Measurements from ENCODE around the gene CCDC38.
A peak's percentile ranks its signal among the peaks of the same experiment; 100 is the strongest.

DNA sequence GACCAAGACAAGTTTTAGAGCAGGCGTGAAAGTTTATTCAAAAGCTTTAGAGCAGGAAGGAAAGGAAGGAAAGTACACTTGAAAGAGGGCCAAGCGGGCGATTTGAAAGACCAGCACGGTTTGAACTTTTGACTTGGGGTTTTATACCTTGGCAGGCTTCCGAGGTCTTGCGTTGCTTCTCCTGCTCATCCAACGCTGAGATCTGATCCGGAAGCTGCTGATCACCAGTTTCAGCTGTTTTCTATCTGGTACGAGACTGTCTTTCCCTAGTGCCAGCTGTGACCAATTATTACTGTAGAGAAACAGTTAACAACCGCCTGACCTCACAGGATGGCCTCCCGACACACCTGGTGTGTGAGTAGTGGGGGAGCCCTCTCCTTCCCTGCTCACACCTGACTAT, 104.3 kb downstream of the CCDC38 start:
- peak; percentile 26 to 50 for TF ChIP-seq JUND (IDR thresholded peaks at IDR 0.05)
- TF ChIP-seq, protein P1, sequence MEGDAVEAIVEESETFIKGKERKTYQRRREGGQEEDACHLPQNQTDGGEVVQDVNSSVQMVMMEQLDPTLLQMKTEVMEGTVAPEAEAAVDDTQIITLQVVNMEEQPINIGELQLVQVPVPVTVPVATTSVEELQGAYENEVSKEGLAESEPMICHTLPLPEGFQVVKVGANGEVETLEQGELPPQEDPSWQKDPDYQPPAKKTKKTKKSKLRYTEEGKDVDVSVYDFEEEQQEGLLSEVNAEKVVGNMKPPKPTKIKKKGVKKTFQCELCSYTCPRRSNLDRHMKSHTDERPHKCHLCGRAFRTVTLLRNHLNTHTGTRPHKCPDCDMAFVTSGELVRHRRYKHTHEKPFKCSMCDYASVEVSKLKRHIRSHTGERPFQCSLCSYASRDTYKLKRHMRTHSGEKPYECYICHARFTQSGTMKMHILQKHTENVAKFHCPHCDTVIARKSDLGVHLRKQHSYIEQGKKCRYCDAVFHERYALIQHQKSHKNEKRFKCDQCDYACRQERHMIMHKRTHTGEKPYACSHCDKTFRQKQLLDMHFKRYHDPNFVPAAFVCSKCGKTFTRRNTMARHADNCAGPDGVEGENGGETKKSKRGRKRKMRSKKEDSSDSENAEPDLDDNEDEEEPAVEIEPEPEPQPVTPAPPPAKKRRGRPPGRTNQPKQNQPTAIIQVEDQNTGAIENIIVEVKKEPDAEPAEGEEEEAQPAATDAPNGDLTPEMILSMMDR (IDR thresholded peaks at IDR 0.05; ENCODE audit: low read depth, low read length, missing input control) = no peak
- no peak for TF ChIP-seq ZBTB33 (IDR thresholded peaks at IDR 0.05)
- TF ChIP-seq, protein P2, sequence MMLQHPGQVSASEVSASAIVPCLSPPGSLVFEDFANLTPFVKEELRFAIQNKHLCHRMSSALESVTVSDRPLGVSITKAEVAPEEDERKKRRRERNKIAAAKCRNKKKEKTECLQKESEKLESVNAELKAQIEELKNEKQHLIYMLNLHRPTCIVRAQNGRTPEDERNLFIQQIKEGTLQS (IDR thresholded peaks at IDR 0.05) = no peak
- no peak for TF ChIP-seq TAF1 (conservative IDR thresholded peaks at IDR 0.05)
- peak; percentile 52 for TF ChIP-seq YY1 (IDR thresholded peaks at IDR 0.05)
- TF ChIP-seq REST (IDR thresholded peaks at IDR 0.05) = peak; percentile 63
- TF ChIP-seq RAD21 (IDR thresholded peaks at IDR 0.05) = peak; percentile 21 to 25
- peak; percentile 65 for TF ChIP-seq SP1 (IDR thresholded peaks at IDR 0.05)
- TF ChIP-seq FOXA2 (IDR thresholded peaks at IDR 0.05) = no peak
- TF ChIP-seq EGR1 (IDR thresholded peaks at IDR 0.05; ENCODE audit: low read depth in 2 of 2) = peak in 1 of 2 donors; percentile 55
